ENCODE measurements around the gene DIP2C.
"Not testable (repeated sequence)": the region's sequence is repeated elsewhere in the genome, so short reads cannot be mapped to it uniquely, and the experiment has no call there.

Gene DIP2C

DNA sequence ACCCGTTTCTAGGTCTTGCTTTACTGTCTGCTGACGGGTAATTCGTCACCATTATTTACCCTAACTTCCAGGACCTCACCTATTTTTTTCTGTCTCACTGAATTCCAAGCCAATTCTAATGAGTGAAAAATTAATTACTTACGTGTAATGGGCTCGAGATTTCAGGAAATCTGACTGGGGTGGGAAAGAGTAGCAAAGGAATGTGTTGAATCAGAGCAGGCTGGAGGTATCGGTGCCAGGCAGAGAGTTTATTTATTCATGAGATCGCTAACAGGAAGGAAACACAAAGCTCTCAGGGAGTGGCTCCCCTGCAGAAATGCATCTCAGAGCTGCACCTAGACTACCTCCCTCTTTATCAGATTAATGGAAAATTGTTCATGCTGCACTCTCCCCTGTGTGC is 4.0 kb upstream of the DIP2C start:
- no peak for DNase-seq

GRCh38 chr10:692682-693351 is 3.3 kb upstream of the DIP2C start:
- no peak for DNase-seq

DNA sequence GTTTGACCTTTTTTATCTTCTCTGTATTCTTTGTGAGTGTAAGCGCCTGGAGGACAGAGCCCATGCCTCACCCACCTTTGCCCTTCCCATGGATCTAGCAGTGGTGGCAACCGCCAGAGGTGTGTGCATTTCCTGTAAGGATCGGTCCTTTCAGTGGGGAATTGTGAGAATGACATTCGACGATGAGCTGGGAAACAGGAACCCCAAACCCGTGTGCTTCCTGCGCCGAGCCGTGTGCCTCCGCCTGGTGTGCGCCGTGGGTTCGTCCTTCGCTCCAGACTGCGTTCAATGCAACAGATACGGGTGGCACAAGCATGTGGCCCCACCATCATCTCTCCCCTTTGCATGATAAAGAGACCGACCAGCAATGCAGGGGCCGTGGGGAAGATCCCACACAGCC is 1.7 kb upstream of the DIP2C start:
- DNase-seq: no peak

GRCh38 chr10:690372-691161 is 1.1 kb upstream of the DIP2C start:
- peak in 3 of 4 experiments; percentile 5 to 24 (median 13) for DNase-seq

GRCh38 chr10:689121-689451 is 382 bp downstream of the DIP2C start:
- DNase-seq: no peak

- DNase-seq: peak in 1 of 4 experiments; percentile 25
Measured at GRCh38 chr10:688312-689120, 952 bp downstream of the DIP2C start.

- no peak for DNase-seq
Measured at GRCh38 chr10:687583-688311, 1.7 kb downstream of the DIP2C start.

- DNase-seq: no peak
Measured at GRCh38 chr10:686155-686931, 3.1 kb downstream of the DIP2C start.

DNA sequence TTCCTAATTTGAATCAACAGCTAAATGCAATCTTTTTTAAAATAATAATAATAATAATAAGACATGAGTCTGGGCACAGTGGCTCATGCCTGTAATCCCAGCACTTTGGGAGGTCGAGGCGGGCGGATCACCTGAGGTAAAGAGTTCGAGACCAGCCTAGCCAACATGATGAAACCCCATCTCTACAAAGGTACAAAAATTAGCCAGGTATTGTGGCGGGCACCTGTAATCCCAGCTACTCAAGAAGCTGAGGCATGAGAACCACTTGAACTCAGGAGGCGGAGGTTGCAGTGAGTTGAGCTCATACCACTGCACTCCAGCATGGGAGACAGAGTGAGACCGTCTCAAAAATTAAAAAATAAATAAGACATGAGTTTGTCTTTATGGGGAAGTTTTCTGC is 3.9 kb downstream of the DIP2C start:
- no peak for DNase-seq

DNA sequence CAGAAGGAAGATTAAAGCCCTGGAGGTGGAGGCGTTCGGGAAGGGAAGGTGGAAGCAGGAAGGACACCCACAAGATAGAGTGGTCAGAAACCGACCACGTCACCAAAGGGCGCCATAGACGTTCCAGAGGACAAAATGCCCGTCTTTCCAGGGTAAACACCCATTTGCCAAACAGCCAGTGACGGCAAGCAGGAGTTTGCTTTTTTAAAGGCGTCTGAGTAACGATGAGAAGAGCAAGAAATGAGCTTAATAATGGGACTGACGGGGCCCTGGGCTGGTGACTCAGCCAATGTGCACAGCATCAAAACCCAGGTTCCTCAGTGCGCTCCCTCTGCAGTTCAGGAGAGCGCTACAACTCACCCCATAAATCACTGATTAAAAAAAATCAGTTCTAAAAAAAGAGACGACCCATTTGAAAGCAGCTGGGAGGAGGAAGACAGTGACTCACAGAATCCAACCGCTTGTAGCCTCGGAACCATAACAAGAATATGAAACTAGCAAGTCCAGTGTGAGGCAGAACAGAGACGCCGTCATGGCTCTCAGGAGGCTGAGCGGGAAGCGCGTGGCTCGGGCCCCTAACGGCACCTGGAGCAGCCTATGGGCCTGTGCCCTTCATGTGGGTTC is 5.9 kb downstream of the DIP2C start:
- no peak for DNase-seq

GRCh38 chr10:682931-683447 is 6.5 kb downstream of the DIP2C start:
- no peak for DNase-seq

DNA sequence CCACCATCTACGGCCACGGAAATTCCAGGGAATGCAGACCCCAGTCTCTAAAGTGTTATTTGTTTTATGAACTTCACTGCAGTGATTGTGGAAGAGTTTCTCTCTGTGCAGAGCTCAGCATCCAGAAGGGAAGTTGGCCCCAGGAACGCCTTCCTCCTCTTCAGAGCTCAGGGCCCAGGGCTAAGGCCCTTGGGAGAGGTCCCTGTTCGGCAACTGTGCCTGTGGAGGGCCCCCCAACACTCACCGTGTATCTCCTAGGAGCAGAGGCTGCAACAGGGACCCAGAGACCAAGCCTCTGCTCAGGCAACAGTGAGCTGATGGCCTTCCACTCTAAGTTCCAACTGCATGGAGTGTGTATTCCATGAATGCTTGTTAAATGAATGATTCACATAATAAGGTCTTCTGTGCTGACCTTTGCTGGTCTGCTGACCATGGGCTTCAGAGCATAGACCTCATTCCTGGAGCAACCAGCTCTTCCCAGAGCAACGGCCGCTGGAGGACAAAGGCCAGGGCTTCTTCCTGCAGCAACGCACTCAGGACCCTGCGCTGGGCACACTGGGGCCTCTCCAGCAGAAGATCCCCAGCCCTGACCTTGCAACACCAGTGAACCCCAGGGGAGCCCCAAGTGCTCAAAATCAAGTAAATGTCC is 7.7 kb downstream of the DIP2C start:
- DNase-seq: no peak

DNA sequence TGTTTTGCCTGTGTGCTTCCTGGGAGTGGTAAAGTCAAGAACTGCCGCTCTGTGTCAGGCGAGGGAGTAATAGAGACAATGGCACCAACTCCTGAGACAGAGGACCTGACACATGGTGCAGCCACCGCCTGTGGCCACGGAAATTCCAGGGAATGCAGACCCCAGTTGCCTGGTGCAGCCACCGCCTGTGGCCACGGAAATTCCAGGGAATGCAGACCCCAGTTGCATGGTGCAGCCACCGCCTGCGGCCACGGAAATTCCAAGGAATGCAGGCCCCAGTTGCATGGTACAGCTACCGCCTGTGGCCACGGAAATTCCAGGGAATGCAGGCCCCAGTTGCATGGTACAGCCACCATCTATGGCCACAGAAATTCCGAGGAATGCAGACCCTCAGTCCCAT is 8.7 kb downstream of the DIP2C start:
- DNase-seq: no peak

DNA sequence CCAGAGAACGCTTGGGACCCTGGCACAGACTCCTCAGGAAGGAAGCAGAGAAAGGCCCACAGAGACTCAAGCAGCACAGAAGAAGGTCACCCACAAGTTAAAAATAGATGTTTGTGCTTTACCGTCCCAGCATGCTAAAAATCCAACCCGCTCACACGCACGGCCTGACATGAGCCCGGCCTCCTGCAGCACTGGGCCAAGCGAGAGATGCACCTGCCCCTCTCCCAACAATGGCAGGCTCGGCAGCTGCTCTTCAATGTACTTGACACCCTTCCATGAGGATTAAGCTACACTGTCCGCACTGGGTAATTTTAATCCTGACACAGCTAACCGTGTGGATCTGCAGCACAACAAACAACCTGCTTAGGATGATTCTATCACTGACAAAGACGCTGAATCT is 9.3 kb downstream of the DIP2C start:
- DNase-seq: no peak

DNA sequence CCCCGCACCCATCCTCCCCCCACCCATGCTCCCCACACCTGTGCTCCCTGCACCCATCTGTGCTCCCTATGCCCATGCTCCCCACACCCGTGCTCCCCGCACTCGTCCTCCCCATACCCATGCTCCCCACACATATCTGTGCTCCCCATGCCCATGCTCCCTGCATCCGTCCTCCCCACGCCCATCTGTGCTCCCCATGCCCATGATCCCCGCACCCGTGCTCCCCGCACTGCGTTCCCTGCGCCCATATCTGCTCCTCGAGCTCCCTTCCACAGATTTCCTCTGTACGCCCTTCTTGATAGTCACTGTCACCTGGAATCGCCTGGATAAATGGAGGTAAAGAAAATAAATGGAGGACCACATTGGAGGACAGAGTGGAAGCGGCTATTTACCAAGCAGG is 9.9 kb downstream of the DIP2C start:
- DNase-seq: no peak

DNA sequence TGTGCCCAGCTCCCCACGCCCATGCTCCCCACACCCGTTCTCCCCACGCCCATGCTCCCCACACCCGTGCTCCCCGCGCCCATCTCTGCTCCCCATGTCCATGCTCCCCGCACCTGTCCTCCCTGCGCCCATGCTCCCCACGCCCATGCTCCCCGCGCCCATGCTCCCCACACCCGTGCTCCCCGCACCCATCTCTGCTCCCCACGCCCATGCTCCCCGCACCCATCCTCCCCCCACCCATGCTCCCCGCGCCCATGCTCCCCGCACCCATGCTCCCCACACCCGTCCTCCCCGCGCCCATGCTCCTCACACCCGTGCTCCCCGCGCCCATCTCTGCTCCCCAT is 10.8 kb downstream of the DIP2C start:
- not testable (repeated sequence) for DNase-seq

- DNase-seq: no peak
Measured at GRCh38 chr10:677750-678661, 11.5 kb downstream of the DIP2C start.

DNA sequence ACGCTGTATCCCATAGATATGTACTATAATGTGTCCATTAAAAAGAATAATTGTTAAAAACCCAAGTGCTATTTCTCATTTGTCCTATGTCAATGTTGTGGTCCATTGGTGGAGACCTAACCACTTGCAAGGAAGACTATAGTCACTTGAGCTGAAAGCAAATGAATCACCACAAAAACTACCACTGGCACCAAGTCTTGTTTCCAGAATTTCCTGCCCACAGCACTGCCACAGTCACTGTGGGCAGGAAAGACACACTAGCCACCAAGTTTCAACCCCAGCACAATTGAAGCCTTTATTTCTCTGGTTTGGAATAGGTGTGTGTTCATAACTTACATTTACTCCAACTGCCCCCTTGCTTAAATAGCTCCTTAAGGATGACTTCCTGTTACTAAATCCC is 12.4 kb downstream of the DIP2C start:
- DNase-seq: no peak

DNA sequence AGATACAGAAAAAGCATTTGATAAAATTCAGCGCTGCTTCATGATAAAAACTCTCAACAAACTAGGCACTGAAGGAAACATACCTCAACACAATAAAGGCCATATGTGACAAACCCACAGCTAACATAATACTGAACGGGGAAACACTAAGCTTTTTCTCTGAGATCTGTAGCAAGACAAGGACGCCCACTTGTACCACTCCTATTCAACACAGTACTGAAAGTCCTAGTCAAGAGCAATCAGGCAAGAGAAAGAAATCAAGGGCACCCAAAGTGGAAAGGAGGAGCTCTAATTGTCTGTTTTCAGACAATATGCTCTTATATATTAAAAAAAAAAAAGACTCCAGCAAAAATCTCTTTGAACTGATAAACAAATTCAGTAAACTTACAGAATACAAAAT is 13.3 kb downstream of the DIP2C start:
- DNase-seq: no peak

- no peak for DNase-seq
Measured at GRCh38 chr10:675532-675931, 13.9 kb downstream of the DIP2C start.

Data from suppressor macrophage (primary cell).